ENCODE results near the gene BTBD10.

DNA sequence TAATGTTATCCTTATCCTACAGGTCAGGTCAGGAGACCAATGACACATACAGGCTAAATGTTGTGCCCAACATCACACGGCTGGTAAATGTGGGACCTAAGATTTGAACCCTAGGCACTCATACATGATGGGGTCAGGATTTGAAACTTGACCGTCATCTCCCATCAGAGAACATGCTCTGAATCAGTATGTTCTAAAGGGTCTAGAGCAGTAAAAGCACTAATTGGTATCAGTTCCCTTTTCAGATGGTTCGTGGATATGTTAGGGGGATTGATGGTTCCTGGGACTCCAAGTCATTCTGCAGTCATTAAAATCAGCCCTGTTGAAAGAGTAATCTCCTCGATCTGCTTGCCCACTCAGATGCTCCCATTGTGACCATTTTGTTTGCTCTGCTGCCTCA lies 120.0 kb downstream of the BTBD10 start:
- TF ChIP-seq, protein P1, sequence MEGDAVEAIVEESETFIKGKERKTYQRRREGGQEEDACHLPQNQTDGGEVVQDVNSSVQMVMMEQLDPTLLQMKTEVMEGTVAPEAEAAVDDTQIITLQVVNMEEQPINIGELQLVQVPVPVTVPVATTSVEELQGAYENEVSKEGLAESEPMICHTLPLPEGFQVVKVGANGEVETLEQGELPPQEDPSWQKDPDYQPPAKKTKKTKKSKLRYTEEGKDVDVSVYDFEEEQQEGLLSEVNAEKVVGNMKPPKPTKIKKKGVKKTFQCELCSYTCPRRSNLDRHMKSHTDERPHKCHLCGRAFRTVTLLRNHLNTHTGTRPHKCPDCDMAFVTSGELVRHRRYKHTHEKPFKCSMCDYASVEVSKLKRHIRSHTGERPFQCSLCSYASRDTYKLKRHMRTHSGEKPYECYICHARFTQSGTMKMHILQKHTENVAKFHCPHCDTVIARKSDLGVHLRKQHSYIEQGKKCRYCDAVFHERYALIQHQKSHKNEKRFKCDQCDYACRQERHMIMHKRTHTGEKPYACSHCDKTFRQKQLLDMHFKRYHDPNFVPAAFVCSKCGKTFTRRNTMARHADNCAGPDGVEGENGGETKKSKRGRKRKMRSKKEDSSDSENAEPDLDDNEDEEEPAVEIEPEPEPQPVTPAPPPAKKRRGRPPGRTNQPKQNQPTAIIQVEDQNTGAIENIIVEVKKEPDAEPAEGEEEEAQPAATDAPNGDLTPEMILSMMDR (IDR thresholded peaks at IDR 0.05), result no peak
- no peak for TF ChIP-seq POLR2A (IDR thresholded peaks at IDR 0.05)
